ENCODE data around the gene SERPING1. TPM values are rescaled to one million over a fixed set of nuclear protein-coding genes. Genes with fewer than 3 reads are reported as not detected.

SERPING1 gene
- total and polyA plus RNA-seq, 2 experiments from 2014 or later: 147 to 319 TPM

DNA sequence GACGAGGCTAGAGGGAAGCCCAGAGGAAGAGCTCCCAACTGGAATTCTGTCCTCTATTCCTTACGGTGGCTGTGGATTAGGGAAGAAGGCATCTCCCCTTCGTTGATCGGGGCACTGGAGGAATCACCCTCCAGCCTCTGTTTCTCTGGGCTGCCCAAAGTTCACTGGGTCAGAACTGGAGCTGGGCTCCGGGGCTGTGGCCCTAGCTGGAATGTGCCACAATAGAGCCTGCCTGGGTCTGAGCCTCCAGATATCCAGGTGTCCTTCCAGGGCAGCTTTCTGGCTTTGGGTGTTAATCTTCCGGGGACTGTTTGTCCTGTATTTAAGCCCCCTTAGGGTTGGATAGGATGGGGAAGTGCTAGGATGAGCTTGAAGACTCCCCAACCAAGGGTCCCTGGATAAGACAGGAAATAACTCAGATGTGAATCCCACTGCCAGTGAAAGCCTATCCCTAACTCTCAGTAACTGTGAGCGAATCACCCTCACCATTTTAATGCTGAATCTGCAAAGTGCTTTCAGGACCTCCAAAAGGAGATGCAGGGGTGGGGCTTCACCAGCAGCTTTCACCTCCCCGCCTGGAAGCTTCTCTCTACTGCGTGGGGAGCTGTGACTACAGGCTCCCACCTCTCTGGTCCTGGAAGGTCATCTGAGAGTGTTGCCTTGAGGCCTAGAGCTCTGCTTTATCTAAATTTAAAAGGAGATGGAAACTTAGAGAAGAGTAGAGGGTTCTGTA, 42.7 kb downstream of the SERPING1 start:
- TF ChIP-seq EZH2phosphoT487 (IDR thresholded peaks at IDR 0.05; ENCODE audit: insufficient read depth, low read depth) (no peak), EZH2 (IDR thresholded peaks at IDR 0.05; ENCODE audit: insufficient read depth, poor library complexity, severe bottlenecking) (no peak)
- Histone ChIP-seq H3K9me2 (ENCODE audit: insufficient read depth) (no peaks in the 10 kb centered on the region), H3K27ac (no peak overlapping the region), H3K36me3 (ENCODE audit: low read depth) (no peaks in the 10 kb centered on the region), H3K4me2 (ENCODE audit: unreplicated experiment) (peak overlapping the region; percentile 91), H3K9me3 (ENCODE audit: low read depth) (no peaks in the 10 kb centered on the region), H3F3A (ENCODE audit: insufficient read depth) (peaks cover 25% of the 10 kb centered on the region), H3K79me2 (ENCODE audit: insufficient read depth) (peaks cover 44% of the 10 kb centered on the region), H2AFZ (no peak overlapping the region), H3K27me3 (replicated peaks; ENCODE audit: insufficient read depth) (no peaks in the 10 kb centered on the region), H3K9ac (peak overlapping the region; percentile 85; the same call in 1 of the 2 replicates), H4K20me1 (ENCODE audit: insufficient read depth) (0 out of 2 replicates have a peak, but pooled peaks cover 8% of the 10 kb centered on the region), H3K4me3 (peak overlapping the region; percentile 97), H3K4me1 (ENCODE audit: insufficient read depth) (peaks cover 14% of the 10 kb centered on the region)
- WGBS, 2 experiments (ENCODE audit: low coverage in 1 of 2, low lambda C conversion rate in 2 of 2, missing lambda C conversion rate in 2 of 2): 86% methylated on average over 9 of the region's 9 CpGs
- in situ Hi-C loops (cut with MboI): loop anchor here (5.0 kb wide), 1 partner anchor 73 kb away; the partner anchor contains the start of gene UBE2L6
- DNase-seq: no peak

DNA sequence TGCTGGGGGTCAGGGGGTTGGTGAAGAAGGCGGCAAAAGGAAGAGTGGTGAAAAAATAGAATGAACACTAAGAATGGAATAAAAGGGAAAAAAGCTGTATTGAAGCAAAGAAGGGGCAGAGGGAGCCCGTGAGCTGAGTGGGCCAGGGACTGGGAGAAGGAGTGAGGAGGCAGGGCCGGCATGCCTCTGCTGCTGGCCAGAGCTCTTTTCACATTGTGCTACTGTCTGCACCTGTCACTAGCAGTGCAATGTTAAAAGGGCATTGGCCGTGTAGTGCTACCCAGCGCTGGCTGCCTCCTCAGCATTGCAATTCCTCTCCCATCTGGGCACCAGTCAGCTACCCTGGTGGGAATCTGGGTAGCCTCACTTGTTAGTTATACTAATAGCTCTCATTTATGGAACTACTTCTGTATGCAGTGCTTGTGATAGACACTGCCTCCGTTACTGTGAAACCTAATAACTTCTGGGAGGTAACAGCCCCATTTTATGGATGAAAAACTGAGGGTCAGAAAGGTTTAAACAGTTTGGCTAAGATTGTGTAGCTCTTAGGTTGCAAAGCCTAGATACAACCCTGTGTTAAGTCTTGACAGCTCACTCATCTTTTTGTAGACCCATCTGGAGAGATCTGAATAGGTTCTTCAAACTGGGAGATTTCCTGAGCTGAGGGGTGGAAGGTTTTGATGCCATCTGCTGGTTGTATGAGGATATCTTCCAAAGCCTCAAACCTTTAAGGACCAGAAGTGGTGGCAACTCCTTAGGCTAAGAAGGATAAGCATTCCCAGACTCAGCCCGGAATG, 43.7 kb downstream of the SERPING1 start:
- H3K4me2 ChIP-seq (ENCODE audit: unreplicated experiment): peak overlapping the region; percentile 91
- peaks cover 44% of the 10 kb centered on the region for H3K79me2 ChIP-seq (ENCODE audit: insufficient read depth)
- in situ Hi-C loops (cut with MboI): loop anchor here (5.0 kb wide), 1 partner anchor 74 kb away; the partner anchor contains the start of gene UBE2L6
- 40 to 41% methylated on average over 7 of the region's 7 CpGs for WGBS, 2 experiments (ENCODE audit: low coverage in 1 of 2, low lambda C conversion rate in 2 of 2, missing lambda C conversion rate in 2 of 2)
- no peaks in the 10 kb centered on the region for H3K9me2 ChIP-seq (ENCODE audit: insufficient read depth)
- peaks cover 8% of the 10 kb centered on the region; the same call in 1 of the 2 replicates for H4K20me1 ChIP-seq (ENCODE audit: insufficient read depth)
- no peaks in the 10 kb centered on the region for H3K9me3 ChIP-seq (ENCODE audit: low read depth)
- H3K27me3 ChIP-seq (replicated peaks; ENCODE audit: insufficient read depth): no peaks in the 10 kb centered on the region
- H3K4me3 ChIP-seq: no peak overlapping the region
- H3K4me1 ChIP-seq (ENCODE audit: insufficient read depth): peaks cover 14% of the 10 kb centered on the region
- H3K9ac ChIP-seq: no peak overlapping the region
- no peak overlapping the region for H2AFZ ChIP-seq
- no peak overlapping the region for H3K27ac ChIP-seq
- H3K36me3 ChIP-seq (ENCODE audit: low read depth): no peaks in the 10 kb centered on the region
- DNase-seq: peak; percentile 81
- H3F3A ChIP-seq (ENCODE audit: insufficient read depth): peaks cover 25% of the 10 kb centered on the region
- no peak for TF ChIP-seq EZH2phosphoT487 (IDR thresholded peaks at IDR 0.05; ENCODE audit: insufficient read depth, low read depth)
- TF ChIP-seq EZH2 (IDR thresholded peaks at IDR 0.05; ENCODE audit: insufficient read depth, poor library complexity, severe bottlenecking): no peak

- Histone ChIP-seq H3K27ac (no peak overlapping the region), H3F3A (ENCODE audit: insufficient read depth) (peaks cover 34% of the 10 kb centered on the region), H4K20me1 (ENCODE audit: insufficient read depth) (peaks cover 8% of the 10 kb centered on the region; the same call in 1 of the 2 replicates), H3K79me2 (ENCODE audit: insufficient read depth) (peaks cover 33% of the 10 kb centered on the region), H2AFZ (no peak overlapping the region), H3K4me2 (ENCODE audit: unreplicated experiment) (no peak overlapping the region), H3K9ac (no peak overlapping the region), H3K36me3 (ENCODE audit: low read depth) (no peaks in the 10 kb centered on the region), H3K4me1 (ENCODE audit: insufficient read depth) (peaks cover 27% of the 10 kb centered on the region), H3K27me3 (replicated peaks; ENCODE audit: insufficient read depth) (no peaks in the 10 kb centered on the region), H3K9me3 (ENCODE audit: low read depth) (no peaks in the 10 kb centered on the region), H3K4me3 (no peak overlapping the region), H3K9me2 (ENCODE audit: insufficient read depth) (no peaks in the 10 kb centered on the region)
- in situ Hi-C loops (cut with MboI): loop anchor here (5.0 kb wide), 1 partner anchor 77 kb away; the partner anchor contains the start of gene UBE2L6
- DNase-seq: no peak
- WGBS, 2 experiments (ENCODE audit: low coverage in 1 of 2, low lambda C conversion rate in 2 of 2, missing lambda C conversion rate in 2 of 2): 78 to 89% methylated on average over 3 of the region's 3 CpGs
- TF ChIP-seq EZH2phosphoT487 (IDR thresholded peaks at IDR 0.05; ENCODE audit: insufficient read depth, low read depth) (no peak), EZH2 (IDR thresholded peaks at IDR 0.05; ENCODE audit: insufficient read depth, poor library complexity, severe bottlenecking) (no peak)
These were observed 46.3 kb downstream of the SERPING1 start for GRCh38 chr11:57643802-57644201.

Measured in GM23248 (cell line).